OCI-M2 (cell line): Measurements from ENCODE around the gene RAMACL.

Source experiments
- DNase-seq: peaks from one replicate; lab custom pipeline; 2025; ENCODE audit not compliant: unreplicated experiment; lab: John Stamatoyannopoulos, UW

RAMACL gene

DNA sequence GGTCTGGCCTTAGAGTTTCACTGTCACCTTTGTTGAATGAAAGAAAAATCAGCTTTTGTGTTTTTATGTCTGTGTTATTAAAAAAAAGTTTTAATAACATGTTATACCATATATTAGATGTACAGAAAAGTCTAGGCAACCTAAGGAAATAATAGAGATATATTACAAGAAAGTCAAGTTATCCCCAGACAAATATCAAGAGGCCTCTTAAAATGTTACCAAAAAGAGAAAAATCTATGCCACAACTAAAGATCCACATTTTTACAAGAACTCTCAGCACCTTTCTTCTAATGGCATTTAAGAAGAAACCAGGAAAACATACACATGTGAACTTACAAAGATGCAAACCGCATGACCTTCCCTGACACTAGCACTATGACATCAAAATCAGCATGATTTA, 26.8 kb downstream of the RAMACL start:
- DNase-seq: no peak

- no peak for DNase-seq
Measured at GRCh38 chr6:166559211-166559610, 27.3 kb downstream of the RAMACL start.

DNA sequence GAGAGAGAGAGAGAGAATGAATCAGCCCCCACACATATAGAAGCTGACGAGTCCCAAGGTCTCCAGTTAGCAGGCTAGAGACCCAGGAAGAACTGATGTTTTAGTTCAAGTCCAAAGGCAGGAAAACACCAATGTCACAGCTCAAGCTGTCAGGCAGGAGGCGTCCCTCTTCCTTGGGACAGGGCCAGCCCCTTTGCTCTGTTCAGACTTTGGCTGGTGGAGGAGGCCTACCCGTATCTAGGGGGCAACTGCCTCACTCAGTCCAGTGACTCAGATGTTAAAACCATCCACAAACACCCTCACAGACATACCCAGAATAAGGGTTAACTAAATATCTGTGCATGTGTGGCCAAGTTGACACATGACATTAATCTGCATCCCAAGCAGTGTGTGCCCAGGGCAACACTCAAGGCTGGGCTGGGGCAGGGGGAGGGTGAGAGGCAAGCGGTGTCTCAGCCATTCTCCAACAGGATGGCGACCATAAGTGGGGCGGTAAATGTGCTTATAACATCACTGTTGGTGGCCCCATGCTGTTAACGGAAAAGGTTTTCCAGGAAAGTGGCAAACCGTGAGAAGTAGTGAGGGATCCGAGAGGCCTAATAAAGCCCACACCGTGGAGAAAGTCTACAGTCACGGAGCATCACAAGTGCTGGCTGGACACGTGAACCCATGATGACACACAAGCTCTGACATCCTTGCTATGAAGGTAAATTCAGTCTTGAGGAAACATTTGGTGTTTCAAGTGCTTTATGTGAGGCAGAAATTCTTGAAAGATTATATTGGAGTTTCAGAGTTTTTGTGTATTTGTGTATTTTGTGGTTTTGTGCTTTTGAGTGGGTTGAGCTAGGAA, 28.1 kb downstream of the RAMACL start:
- DNase-seq: no peak

GRCh38 chr6:166556863-166557322, 29.6 kb downstream of the RAMACL start:
- DNase-seq: no peak

GRCh38 chr6:166556336-166556735, 30.1 kb downstream of the RAMACL start:
- no peak for DNase-seq

- no peak for DNase-seq
Measured at GRCh38 chr6:166555086-166555485, 31.4 kb downstream of the RAMACL start.

GRCh38 chr6:166554316-166554715, 32.2 kb downstream of the RAMACL start:
- DNase-seq: no peak

DNA sequence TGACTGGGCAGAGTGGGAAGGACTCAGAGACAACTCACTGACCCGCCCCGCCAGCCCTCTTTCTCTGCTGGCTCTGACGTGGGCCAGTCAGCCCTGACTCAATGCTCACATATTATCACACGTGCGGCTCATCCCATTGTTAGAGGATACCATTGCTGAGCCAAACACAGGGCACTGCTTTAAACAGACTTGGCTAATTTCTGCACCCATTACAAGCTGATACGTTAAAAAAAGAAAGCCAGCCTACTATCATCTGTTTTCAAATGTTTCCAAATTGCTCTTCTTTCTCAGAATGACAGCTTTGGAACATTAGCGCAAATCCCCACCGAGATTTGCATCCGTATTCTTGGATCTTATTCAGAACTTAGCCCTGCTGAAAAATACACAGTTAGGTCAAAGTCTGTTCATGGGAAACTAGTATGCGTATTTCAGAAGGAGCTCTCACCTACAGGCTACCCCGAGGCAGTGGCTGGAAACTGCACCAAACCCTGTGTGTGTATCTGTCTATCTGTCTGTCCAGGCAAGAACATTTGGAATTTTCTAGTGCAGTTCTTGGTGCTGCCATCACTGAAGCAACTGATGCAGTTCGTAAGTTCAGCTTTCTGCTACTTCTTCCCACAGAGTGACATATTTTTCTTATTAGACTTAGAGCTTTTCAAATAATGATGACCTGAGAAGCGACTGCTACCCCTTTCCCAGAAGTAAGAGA, 32.8 kb downstream of the RAMACL start:
- DNase-seq: no peak

DNA sequence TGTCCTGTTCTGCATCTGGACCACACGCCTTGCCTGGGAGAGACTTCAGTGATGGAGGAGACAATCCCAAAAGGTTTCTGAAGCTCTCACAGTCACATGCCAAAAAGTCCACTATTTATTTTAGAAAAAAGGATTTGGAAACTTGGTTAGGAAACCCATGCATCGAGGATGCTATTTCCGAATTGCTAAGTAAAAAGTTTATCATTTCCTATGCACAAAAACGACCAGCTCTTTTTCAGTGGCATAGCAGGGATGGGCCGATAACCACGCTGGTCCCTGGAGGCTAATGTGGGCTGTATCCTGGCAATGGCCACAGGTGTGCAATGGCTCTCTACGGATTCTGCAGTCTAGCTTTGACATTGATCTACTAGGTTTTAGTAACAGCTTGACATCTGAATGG, 33.9 kb downstream of the RAMACL start:
- DNase-seq: no peak

GRCh38 chr6:166551754-166552495, 34.6 kb downstream of the RAMACL start:
- DNase-seq: no peak

- no peak for DNase-seq
Measured at GRCh38 chr6:166546653-166547052, 39.8 kb downstream of the RAMACL start.

DNA sequence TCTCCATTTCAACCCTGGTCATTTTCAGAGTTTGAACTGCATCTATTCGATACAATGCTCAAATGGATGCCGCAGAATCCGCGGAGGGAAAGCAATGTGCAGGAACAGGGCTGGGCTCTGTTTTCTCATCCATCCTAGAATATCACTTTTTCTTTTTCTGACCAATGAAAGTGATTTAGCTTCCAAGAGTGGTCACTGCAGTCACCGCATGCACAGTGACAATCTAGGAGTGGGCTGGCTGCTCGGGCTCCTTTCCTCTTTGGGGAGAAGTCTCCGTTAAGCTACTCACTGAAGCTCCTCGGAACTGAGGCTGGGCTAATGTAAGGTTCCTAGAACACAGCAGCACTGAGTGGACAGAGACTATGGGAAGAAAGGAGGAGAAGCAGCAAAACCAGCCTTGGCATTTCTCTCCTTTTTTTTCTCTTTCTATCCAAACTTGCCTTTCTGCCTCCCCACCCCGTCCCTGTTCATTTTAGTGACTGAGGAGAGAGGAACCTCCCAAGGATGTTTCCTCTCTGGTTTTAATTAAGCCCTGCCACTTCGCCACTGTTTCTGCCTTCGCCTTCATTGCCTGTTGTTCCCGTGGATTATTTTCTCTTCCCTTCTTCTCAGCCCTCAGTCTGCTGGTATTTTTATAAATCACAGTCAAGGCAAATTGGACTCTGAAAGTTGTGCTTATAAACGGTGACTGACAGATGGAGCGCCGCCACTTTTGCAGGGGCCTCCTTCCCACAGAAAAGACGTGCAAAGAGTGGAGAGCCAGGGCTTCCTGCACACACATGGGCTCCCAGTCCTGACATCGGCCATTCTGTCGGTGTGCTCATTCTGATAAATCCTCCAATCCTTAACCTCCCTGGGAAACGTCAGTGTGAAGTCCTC, 41.1 kb downstream of the RAMACL start:
- no peak for DNase-seq

DNA sequence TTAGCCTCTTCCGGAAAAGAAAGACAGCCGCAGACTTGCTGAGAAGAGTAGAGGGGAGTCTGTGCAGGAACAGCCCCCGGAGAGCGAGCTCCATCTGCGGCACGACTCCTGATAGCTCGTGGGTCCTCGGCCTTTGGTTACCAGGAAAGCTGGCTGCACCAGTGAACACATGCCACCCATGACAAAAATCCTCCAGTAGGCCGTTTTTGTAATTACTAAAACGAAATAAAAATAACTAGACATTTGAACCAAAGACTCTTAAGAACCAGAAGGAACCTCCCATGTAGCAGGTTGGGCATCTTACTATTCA, 42.2 kb downstream of the RAMACL start:
- DNase-seq: no peak

GRCh38 chr6:166543603-166544295, 42.7 kb downstream of the RAMACL start:
- no peak for DNase-seq

DNA sequence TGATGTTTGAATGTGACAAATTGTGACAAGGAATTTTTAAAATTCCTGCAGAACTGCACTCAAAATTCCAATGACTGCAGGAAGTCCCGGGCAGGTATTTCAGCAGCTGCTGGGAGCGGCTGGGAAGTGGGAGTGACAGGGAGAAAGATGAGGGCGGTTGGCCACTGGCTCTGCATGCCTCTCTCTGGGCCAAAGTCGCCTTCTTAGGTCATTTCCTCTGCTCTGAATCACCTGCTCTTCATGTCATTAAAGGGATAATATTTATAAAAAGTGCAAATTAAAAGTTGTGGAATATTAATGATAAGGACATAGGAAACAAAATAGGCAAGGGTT, 43.9 kb downstream of the RAMACL start:
- DNase-seq: no peak

DNA sequence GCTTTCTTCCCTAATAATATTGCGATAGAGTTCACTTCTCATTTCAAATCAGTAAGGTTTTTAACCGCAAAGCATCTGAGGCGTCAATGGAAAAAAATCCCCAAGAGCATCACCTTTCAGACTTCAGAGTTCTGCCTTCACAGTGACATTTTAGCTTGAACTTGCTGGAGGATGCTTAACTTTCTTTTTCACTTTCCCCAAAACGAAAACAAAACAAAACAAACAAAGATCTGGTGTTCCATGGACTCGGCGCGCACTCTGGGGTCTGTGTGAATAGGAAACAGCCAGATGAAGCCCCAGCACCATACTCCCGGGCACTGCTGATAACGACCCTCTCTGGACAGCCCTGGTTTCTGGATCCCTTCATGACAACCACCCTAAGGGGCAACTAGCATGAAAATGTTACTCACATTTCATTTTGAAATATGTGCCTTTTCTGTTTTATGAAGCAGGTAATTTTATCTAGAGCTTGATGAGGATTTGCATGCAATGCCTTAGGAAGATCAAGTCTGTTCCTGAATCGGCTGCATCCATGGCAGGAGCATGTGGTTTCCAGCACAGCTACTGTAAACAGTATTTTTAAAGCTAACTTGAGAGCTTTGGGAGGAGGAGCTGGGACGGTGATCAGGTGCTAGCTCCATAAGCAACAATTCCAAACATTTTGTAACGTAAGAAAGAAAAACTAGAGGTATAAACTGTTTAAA, 44.5 kb downstream of the RAMACL start:
- DNase-seq: no peak

GRCh38 chr6:166541366-166541765, 45.1 kb downstream of the RAMACL start:
- DNase-seq: no peak

GRCh38 chr6:166540631-166541331, 45.7 kb downstream of the RAMACL start:
- no peak for DNase-seq

- DNase-seq: no peak
Measured at GRCh38 chr6:166539543-166539942, 46.9 kb downstream of the RAMACL start.
